Bone marrow (tissue), 2 donors: ENCODE results near the gene ACTN4.
A peak's percentile ranks its signal among the peaks of the same experiment; 100 is the strongest.
"Not testable (repeated sequence)": the region's sequence is repeated elsewhere in the genome, so short reads cannot be mapped to it uniquely, and the experiment has no call there.

Experiments used
- DNase-seq, 2 donors: peaks; one replicate each; lab custom pipeline; 2025; lab: John Stamatoyannopoulos, UW

The ACTN4 gene

DNA sequence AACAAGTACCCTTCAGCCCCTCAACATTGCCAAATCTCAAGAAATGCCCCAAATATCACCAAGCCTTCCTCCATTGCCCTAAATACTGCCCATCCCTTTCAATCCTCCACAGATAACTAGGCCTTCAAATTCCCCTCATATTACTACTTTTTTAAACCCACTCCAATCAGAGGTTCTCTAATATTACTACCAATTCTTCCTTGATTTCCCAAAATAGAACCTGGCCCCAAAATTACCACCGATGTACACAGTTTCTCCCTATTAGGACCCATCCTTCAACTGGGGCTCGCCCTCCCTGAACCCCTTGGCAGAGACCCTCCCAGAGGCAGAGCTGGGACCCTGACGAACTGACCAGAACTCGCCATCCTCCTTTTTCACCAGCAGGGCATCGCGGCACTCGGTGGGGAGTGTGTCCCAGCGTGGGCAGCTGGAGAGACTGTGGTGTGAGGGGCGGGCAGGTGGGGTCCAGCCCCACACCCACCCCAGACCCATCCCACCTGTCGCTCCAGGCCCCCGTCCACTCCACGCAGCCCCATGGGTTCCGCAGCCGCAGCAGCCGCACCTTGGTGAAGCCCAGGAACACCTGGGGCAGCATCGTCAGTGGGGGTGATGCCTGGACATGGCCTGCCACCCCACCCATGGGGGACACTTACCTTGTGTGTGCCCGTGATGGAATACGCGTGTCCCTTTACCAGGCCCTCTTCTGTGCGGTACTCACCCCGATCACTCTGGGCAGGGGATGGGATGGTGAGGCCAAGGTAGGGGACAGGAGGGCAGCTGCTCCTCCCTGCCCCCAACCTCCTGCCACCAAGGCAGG is 90.7 kb downstream of the ACTN4 start:
- DNase-seq = no peak

DNA sequence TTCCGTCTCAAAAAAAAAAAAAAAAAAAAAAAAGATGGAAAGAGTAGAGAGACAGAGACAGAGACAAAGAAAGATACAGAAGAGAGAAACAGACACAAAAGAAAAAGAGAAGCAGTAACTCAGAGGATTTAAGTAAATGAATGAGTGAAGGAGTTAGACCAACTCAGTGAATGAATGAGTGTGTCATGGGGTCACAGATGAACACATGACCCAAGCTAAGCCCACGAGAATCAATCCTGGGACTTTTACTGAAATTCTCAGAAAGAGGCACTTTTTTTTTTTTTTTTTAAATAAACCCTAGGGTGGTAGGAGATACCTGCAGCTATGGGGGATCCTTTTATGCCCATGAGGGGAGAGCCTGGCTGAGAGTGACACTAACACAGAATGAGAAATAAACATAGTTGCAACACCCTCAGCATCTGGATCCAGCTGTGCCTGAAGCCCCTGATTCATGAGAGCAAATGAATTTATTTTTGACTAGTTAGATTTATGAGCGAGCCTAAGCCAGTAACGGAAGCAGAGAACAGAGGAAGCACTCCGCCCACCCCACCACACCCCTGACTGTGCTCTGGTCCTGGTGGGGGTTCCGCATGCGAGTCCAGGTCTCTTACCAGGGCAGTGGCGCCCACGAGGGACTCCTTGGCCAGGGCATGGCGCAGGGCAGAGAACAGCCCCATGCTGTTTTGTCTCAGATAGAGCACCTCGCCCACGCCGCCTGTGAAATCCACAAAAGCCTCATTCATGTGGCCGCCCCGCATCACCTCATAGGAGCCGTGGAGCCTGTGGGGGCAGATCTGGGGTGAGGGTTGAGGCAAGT is 92.2 kb downstream of the ACTN4 start:
- DNase-seq = no peak

DNA sequence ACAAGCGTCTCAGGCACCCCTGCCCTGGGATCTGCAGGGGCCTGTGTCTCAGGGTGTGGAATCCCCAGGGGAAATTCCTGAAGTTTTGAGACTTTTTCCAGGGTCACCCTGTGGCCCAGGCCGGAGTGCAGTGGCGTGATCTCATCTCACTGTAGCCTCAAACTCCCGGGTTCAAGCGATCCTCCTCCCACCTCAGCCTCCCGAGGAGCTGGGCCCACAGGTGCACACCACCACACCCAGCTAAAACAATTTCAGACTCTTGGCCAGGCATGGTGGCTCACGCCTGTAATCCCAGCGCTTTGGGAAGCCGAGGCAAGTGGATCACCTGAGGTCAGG is 92.8 kb downstream of the ACTN4 start:
- DNase-seq = no peak

DNA sequence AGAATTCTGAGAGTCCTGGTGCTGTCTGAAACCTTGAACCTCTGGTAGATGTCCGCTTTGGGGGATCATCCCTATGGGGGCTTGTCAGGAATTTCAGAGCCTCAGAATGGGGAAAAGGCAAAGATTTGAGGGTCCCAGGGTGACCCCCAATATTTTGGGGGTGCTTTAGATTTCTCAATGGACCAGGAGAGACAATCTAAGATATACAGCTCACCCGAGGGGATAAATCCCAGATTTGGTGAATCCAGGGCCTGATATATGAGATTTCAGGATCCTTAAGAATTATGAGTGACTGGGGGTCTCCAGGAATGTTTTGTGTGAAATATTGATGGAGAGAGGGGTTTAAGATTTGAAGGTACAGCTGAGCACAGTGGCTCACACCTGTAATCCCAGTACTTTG is 93.5 kb downstream of the ACTN4 start:
- no peak for DNase-seq

DNA sequence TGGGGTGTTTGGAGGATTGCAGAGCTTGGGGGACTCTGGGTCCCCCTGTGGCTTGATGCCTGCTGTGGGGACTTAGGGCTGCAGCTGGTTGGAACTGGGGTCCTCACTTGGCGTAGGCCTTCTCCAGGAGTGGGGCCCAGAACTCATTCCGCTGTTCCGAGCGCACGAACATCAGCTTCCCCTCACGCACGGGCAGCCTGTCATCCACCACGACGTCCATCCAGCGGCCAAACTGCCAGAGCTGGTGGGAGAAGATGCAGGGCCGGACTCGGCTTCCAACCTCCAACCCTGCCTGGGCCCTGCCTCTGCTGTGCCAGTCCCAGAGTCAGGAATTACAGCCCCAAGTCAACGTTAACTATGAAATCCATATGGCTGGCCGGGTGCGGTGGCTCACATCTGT is 94.2 kb downstream of the ACTN4 start:
- no peak for DNase-seq

DNA sequence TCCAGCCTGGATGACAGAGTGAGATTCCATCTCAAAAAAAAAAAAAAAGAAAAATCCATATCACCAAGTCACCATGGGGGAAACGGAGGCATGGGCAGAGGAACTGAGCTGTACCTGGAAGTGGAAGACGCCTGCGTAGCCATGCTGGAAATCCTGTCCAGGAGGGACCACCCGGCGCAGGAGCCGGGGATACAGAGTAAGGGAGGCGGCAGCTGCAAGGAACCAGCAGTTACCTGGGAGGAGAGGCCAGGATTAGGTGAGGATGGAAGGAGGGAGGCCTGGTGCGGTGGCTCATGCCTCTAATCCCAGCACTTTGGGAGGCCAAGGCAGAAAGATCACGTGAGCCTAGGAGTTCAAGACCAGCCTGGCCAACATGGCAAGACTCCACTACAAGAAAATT is 94.8 kb downstream of the ACTN4 start:
- DNase-seq = no peak

DNA sequence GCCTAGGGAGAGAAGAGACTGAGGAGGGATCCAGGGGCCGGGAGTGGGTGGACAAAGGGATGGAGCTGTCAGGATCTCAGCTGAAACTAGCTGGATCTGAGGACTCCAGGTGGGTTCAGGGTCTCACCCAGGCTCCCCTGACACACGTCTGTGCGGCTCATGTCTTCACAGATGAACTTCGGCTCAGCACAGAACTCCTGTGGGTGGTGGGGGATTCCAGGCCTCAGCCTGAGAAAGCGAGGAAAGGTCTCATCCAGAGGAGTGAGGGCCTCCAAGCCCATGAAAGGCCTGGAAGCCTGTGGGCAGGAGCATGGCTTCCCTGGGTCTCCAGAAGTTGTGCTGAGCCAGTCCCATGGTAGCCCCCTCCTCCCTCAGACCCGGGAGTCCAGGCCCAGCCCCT is 95.5 kb downstream of the ACTN4 start:
- DNase-seq = no peak

DNA sequence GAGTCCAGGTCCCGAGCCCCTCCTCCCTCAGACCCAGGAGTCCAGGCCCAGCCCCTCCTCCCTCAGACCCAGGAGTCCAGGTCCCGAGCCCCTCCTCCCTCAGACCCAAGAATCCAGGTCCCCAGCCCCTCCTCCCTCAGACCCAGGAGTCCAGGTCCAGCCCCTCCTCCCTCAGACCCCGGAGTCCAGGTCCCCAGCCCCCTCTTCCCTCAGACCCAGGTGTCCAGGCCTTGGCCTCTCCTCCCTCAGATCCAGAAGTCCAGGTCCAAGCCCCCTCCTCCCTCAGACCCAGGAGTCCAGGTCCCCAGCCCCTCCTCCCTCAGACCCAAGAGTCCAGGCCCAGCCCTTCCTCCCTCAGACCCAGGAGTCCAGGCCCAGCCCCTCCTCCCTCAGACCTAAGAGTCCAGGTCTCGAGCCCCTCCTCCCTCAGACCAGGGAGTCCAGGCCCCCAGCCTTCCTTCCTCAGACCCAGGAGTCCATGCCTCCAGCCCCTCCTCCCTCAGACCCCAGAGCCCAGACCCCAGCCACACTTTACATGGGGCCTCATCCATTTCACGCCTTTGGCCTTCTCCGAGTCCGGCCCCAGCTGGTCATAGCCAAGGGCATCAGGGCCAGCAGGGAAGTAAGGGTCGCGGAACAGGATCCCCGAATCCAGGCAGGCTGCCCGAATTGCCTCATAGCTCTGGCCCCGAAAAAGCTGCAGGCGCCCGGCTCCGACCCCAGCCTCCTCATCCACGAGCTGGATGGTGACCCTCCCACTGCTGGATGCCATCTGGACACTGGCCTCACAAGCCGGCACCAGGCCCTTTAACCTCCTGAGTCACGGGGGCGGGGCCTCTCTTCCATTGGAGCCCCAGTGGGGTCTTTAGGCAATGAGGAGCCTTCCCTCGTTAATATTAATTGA is 96.2 kb downstream of the ACTN4 start:
- no peak for DNase-seq

DNA sequence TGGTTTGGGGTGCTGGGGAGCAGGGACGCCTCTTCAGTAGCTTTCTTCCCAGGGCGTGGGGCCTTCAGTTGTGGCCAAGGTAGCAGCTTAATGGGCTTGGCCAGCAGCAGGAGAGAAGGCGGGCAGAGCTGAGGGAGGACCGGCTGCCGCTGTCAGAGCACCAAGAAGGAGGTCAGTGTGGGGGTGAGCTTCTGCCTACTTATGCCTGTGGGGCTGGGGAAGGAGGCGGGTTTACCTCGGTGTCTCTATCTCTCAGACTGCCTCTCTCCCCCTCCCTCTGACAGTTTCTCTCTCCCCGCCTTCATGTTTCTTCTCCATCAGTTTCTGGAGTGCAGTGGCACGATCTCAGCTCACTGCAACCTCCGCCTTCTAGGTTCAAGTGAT is 96.8 kb downstream of the ACTN4 start, which contains the start of gene CAPN12:
CAPN12 (minus strand) TSS at position 177 of the 384 bp plus-strand sequence. CDS start 309 bp downstream, outside the sequence.
- no peak for DNase-seq

DNA sequence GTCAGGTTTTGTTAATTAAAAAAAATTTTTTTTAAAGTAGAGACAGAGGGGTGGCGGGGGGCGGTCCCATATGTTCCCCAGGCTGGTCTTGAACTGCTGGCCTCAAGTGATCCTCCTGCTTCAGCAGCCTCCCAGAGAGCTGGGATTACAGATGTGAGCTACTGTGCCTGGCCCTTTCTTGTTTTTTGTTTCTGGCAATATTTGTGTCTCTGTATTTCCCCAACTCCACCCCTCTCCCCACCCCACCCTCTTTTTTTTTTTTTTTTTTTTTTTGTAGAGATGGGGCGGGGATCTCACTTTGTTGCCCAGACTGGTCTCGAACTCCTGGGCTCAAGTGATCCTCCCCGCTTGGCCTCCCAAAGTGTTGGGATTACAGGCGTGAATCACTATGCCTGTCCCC is 97.4 kb downstream of the ACTN4 start:
- no peak for DNase-seq

DNA sequence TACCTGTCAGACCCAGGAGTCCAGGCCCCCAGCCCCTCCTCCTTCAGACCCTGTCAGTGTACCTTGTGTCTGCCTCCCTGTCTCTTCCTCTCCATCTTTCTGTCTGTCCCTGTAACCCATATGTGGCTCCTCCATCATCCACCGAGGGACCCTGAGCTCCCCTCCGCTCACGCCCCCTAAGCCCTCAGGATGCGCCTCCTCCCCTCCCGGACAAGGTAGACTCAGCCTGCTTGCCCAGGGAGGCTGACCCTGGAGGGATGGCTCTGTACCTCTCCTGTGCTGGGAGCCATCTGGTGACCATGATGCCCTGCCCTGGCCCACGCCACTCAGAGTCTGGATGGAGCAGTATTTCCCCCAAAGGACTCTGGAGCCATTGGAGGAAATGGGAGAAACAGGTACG is 97.9 kb downstream of the ACTN4 start:
- no peak for DNase-seq

DNA sequence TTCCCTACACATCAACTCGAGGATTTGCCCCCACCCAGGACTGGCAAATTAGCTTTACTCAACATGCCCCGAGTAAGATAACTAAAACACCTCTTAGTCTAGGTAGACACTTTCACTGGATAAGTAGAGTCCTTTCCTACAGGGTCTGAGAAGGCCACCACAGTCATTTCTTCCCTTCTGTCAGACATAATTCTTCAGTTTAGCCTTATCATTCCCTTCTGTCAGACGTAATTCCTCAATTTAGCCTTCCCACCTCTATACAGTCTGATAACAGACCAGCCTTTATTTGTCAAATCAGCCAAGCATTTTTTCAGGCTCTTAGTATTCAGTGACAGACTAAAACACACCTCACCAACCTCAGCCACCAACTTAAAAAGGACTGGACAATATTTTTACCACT is 106.3 kb downstream of the ACTN4 start:
- not testable (repeated sequence) for DNase-seq

DNA sequence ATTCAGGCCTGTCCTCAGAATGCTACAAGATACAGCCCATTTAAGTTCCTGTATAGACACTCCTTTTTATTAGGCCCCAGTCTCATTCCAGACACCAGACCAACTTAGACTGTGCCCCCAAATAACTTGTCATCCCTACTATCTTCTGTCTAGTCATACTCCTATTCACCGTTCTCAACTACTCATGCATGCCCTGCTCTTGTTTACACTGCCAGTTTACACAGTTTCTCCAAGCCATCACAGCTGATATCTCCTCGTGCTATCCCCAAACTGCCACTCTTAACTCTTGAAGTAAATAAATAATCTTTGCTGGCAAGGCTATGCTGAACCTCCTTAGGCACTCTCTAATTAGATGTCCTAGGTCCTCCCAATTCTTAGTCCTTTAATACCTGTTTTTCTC is 106.7 kb downstream of the ACTN4 start:
- DNase-seq = not testable (repeated sequence)

DNA sequence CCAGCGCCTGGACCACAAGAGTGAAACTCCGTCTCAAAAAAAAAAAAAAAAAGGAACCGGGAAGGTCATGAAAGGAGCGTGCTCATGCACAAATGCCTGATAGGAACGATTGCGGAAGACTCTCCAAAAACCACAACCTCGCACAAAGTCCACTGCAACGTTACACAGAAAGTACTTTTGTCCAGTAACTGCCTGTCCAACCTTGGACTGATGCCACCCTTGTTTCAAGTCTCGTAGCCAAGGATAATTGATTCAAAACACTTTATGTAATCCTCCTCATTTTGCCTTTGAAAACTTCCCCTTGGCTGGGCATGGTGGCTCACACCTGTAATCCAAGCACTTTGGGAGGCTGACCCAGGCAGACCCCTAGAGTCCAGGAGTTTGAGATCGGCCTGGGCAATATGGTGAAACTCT is 112.1 kb downstream of the ACTN4 start:
- no peak for DNase-seq

DNA sequence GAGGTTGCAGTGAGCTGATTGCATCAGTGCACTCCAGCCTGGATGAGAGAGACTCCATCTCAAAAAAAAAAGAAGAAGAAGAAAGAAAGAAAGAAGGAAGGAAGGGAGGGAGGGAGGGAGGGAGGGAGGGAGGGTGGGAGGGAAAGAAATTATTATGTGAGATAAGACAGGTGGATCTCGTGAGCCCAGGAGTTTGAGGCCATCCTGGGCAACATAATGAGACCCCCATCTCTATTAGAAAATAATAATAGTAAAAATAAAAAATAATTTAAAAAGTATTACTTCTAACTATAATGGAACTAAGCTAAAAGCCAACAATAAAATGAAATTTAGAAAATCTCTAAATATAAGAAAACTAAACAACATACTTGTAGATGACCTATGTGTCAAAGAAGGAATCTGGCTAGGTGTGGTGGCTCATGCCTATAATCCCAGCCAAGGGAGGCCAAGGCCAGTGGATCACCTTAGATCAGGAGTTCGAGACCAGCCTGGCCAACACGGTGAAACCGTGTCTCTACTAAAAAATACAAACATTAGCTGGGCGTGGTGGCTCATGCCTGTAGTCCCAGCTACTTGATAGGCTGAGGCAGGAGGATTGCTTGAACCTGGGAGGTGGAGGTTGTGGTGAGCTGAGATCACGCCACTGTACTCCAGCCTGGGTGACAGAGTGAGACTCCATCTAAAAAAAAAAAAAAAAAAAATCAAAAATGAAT is 113.5 kb downstream of the ACTN4 start:
- DNase-seq = not testable (repeated sequence)

DNA sequence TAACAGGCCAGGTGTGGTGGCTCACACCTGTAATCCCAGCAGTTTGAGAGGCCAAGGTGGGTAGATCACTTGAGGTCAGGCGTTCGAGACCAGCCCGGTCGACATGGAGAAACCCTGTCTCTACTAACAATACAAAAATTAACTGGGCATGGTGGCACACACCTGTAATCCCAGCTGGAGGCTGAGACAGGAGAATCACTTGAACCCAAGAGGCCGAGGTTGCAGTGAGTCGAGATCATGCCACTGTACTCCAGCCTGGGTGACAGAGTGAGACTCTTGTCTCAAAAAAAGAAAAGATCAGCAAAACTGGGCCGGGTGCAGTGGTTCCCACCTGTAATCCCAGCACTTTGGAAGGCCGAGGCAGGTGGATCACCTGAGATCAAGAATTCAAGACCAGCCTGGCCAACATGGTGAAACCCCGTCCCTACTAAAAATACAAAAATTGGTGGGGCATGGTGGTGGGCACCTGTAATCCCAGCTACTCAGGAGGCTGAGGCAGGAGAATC is 114.5 kb downstream of the ACTN4 start:
- DNase-seq = not testable (repeated sequence)

DNA sequence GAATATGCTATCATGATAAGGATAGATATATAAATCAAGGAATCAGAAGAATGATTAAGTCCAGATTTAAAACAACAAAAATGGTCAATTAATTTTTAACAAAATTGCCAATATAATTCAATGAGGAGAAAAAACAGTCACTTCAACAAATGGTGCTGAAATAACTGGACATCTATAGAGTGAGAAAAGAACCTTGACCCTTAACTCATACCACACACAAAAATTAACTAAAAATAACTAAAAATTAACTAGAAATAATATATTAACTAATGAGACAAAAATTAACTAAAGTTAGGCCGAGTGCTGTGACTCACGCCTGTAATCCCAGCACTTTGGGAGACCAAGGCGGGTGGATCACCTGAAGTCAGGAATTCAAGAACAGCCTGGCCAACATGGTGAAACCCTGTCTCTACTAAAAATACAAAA is 116.4 kb downstream of the ACTN4 start:
- no peak for DNase-seq

DNA sequence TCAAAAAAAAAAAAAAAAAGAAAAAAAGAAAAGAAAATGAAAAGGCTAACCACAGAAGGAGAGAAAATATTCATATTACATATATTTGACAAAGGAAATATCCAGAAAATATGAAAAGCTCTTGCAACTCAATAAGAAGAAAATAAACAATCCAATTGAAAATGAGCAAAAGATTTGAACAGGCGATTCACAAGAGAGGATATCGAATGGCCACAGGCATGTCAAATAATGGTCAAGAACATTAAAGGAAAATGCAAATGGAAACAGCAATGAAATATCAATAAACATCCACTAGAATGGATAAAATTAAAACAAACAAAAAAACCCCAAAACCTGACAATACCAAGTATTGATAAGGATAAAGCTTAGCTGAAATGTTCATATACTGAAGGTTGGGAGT is 117.8 kb downstream of the ACTN4 start:
- DNase-seq = no peak

DNA sequence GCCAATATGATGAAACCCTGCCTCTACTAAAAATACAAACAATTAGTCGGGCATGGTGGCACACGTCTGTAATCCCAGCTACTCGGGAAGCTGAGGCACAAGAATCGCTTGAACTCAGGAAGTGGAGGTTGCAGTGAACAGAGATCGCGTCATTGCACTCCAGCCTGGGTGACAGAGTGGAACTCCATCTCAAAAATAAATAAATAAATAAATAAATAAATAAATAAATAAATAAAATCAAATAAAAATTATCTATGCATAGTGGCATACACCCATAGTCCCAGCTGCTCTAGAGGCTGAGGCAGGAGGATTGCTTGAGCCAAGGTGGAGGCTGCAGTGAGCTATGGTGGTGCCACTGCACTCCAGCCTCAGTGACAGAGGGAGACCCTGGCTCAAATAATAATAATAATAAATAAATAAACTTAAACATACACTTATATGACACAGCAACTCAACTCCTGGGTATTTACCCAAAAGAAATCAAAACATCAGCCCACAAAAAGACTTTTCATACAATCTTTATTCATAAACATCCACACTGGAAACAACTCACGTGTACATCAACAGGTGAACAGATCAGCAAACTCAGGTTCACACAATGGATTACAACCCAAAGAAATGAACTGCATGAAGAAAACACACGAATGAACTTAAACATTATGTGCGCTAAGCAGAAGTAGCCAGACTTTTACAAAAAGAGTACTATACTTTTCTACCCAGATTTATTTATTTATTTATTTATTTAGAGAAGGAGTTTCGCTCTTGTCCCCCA is 119.0 kb downstream of the ACTN4 start:
- no peak for DNase-seq

DNA sequence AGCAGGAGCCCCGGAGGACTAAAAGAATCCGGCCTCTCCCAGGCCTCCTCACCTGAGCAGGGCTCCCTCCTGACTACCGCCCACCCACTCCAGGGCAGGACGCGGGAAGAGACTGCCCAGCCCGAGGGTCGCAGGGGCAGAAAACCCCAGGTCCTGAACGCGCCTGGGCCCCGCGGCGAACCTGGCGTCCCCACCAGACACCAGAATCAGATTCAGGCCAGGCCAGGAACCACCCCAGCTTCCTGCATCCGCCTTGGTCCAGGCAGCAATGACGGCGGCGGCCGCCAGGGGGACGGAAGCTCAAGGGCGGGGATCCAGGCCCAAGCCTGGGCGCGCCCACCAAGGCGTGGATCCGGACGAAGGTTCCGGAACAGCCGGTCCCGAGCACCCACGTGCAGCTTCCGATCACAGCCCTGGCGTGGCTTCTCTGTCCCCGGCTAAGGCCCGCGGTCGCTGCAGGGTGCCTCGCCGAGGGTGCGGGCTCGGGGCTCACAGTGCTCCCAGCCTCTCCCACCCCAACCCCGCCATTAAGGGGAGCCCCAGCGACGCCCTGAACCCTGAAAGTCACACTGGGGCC is 122.3 kb downstream of the ACTN4 start:
- DNase-seq = peak; percentile 76 to 79
